Esophagus squamous epithelium (tissue), 5 donors: Measurements from ENCODE around the gene KCNAB2. TPM values are rescaled to one million over a fixed set of nuclear protein-coding genes. Genes with fewer than 3 reads are reported as not detected.
A peak's percentile ranks its signal among the peaks of the same experiment; 100 is the strongest.

Experiments
- DNase-seq: peaks from one replicate; lab custom pipeline; 2025; lab: John Stamatoyannopoulos, UW
- H3K27ac ChIP-seq, 4 donors: fragments of 200-600 bp; sonication (generic); one replicate each; pipeline ENCODE4 v1.5.1; 2016 to 2019; ENCODE audit warnings: mild to moderate bottlenecking in 1 of 4
- H3K27me3 ChIP-seq, 4 donors: fragments of 200-600 bp; sonication (generic); 1 replicate in 3 of 4; 2 replicates in 1 of 4; pipeline versions ENCODE4 v1.5.1 to v1.6.0; 2017 to 2021; ENCODE audit warnings: antibody characterized with exemption in 1 of 4
- H3K36me3 ChIP-seq, 3 donors: fragments of 200-600 bp; sonication (generic); one replicate each; pipeline ENCODE4 v1.5.1; 2016 to 2019
- H3K4me1 ChIP-seq, 3 donors: fragments of 200-600 bp; sonication (generic); one replicate each; pipeline ENCODE4 v1.5.1; 2017 to 2019
- H3K4me3 ChIP-seq, 4 donors: fragments of 200-600 bp; sonication (generic); 1 replicate in 3 of 4; 2 replicates in 1 of 4; pipeline ENCODE4 v1.5.1; 2016 to 2019; ENCODE audit warnings: mild to moderate bottlenecking in 2 of 4, moderate library complexity in 1 of 4
- H3K9me3 ChIP-seq, 3 donors: fragments of 200-600 bp; sonication (generic); one replicate each; pipeline ENCODE4 v1.5.1; 2016 to 2019
- CTCF ChIP-seq, 6 experiments: fragments of 450-650 bp in 4 of 6; fragments of 200-600 bp in 2 of 6; sonication (generic) in 2 of 6; IDR thresholded peaks; one replicate each; pipeline ENCODE4 v1.5.1; 2016 to 2019; ENCODE audit warnings: antibody characterized with exemption in 6 of 6, mild to moderate bottlenecking in 4 of 6, moderate library complexity in 4 of 6
- POLR2A ChIP-seq, 4 donors: fragments of 450-650 bp; IDR thresholded peaks; one replicate each; pipeline ENCODE4 v1.6.1; 2017; ENCODE audit warnings: antibody characterized with exemption in 4 of 4, mild to moderate bottlenecking in 4 of 4, moderate library complexity in 3 of 4
- WGBS, 2 donors: methylation state at CpG; one replicate each; pipeline ENCODE4 v1.1.5; 2018; 5-methylcytosine and 5-hydroxymethylcytosine counted together
- intact Hi-C: fragments of 100-400 bp; cut with DNase I; formaldehyde crosslinking; loops from one replicate; pipeline ENCODE4 v1.15.0; 2022
- total RNA-seq, 4 donors: library from RNA; depleted of rRNA; stranded (reverse); fragments of >200 nt; gene quantifications; one replicate each; pipeline ENCODE4 v1.1.0, GENCODE V29; 2016
- donor health status: DM: yes; HTN: yes; CAD: no.

The KCNAB2 gene
- total RNA-seq, 4 donors from 2014 or later, result 1.8 to 9.3 (median 3.9) TPM

GRCh38 chr1:6040444-6040843 is 5.2 kb upstream of the KCNAB2 start:
- Histone ChIP-seq H3K27me3 (peaks cover 0 to 26% (median 0%) of the 10 kb centered on the region in 4 donors), H3K36me3 (no peaks in the 10 kb centered on the region), H3K4me1 (no peaks in the 10 kb centered on the region), H3K9me3 (no peaks in the 10 kb centered on the region), H3K27ac (no peak overlapping the region), H3K4me3 (no peak overlapping the region)
- intact Hi-C loops, result loop anchor here (10.0 kb wide), 1 partner anchor 204 kb away; the partner anchor contains the start of gene HES3
- TF ChIP-seq CTCF (IDR thresholded peaks at IDR 0.05) (no peak), POLR2A (IDR thresholded peaks at IDR 0.05) (no peak)
- DNase-seq, result no peak
- WGBS, 2 donors, result 89 to 90% methylated on average over 1 to 10 of the region's 15 CpGs

GRCh38 chr1:6040861-6041415 is 4.8 kb upstream of the KCNAB2 start:
- intact Hi-C loops, result loop anchor here (10.0 kb wide), 1 partner anchor 204 kb away; the partner anchor contains the start of gene HES3
- Histone ChIP-seq H3K4me3 (no peak overlapping the region), H3K4me1 (no peaks in the 10 kb centered on the region), H3K9me3 (no peaks in the 10 kb centered on the region), H3K27me3 (peaks cover 0 to 26% (median 0%) of the 10 kb centered on the region in 4 donors), H3K36me3 (no peaks in the 10 kb centered on the region), H3K27ac (no peak overlapping the region)
- WGBS, 2 donors, result 70 to 90% methylated on average over 16 to 18 of the region's 22 CpGs
- no peak for DNase-seq
- TF ChIP-seq POLR2A (IDR thresholded peaks at IDR 0.05), result no peak
- TF ChIP-seq CTCF (IDR thresholded peaks at IDR 0.05), result no peak

GRCh38 chr1:6041432-6042062 is 4.1 kb upstream of the KCNAB2 start:
- Histone ChIP-seq H3K36me3 (no peaks in the 10 kb centered on the region), H3K27ac (no peak overlapping the region), H3K4me3 (no peak overlapping the region), H3K4me1 (no peaks in the 10 kb centered on the region), H3K9me3 (no peaks in the 10 kb centered on the region), H3K27me3 (peaks cover 0 to 26% (median 0%) of the 10 kb centered on the region in 4 donors)
- TF ChIP-seq CTCF (IDR thresholded peaks at IDR 0.05), result peak; percentile 15 to 69 (median 38)
- no peak for TF ChIP-seq POLR2A (IDR thresholded peaks at IDR 0.05)
- DNase-seq, result no peak
- 44 to 52% methylated on average over 12 to 16 of the region's 20 CpGs for WGBS, 2 donors
- intact Hi-C loops, result loop anchor here (10.0 kb wide), 1 partner anchor 203 kb away; the partner anchor contains the start of gene HES3

- DNase-seq, result no peak
- no peak overlapping the region for H3K27ac ChIP-seq
- TF ChIP-seq POLR2A (IDR thresholded peaks at IDR 0.05) (no peak), CTCF (IDR thresholded peaks at IDR 0.05) (no peak)
- peaks cover 0 to 20% (median 0%) of the 10 kb centered on the region in 4 donors for H3K27me3 ChIP-seq
- WGBS, 2 donors, result 85 to 96% methylated on average over 4 of the region's 5 CpGs
- no peaks in the 10 kb centered on the region for H3K4me1 ChIP-seq
- intact Hi-C loops, result loop anchor here (10.0 kb wide), 1 partner anchor 201 kb away; the partner anchor contains the start of gene HES3
- no peaks in the 10 kb centered on the region for H3K9me3 ChIP-seq
- H3K36me3 ChIP-seq, result no peaks in the 10 kb centered on the region
- no peak overlapping the region for H3K4me3 ChIP-seq
These were observed 2.1 kb upstream of the KCNAB2 start for GRCh38 chr1:6043561-6043960.

GRCh38 chr1:6044481-6045109 is 1.1 kb upstream of the KCNAB2 start:
- Histone ChIP-seq H3K9me3 (no peaks in the 10 kb centered on the region), H3K36me3 (no peaks in the 10 kb centered on the region), H3K4me1 (no peaks in the 10 kb centered on the region), H3K27me3 (peaks cover 0 to 11% (median 0%) of the 10 kb centered on the region in 4 donors), H3K27ac (no peak overlapping the region), H3K4me3 (no peak overlapping the region)
- intact Hi-C loops, result loop anchor here (10.0 kb wide), 1 partner anchor 200 kb away; the partner anchor contains the start of gene HES3
- DNase-seq, result no peak
- TF ChIP-seq POLR2A (IDR thresholded peaks at IDR 0.05) (no peak), CTCF (IDR thresholded peaks at IDR 0.05) (no peak)
- 80 to 86% methylated on average over 11 of the region's 11 CpGs for WGBS, 2 donors
